K562 (cell line): ENCODE measurements around the gene BMP6.

ENCODE experiments used
- ELF1 ChIP-seq: fragments of 200-800 bp; sonication (Bioruptor generic); IDR thresholded peaks from 2 replicates; pipeline ENCODE4 v1.6.1; 2016; ENCODE audit warnings: missing genetic modification characterization, missing compliant biosample characterization
- FOSL1 ChIP-seq: fragments of 200-800 bp; sonication (Bioruptor generic); conservative IDR thresholded peaks from 2 replicates; pipeline ENCODE4 v1.6.1; 2016; ENCODE audit warnings: missing genetic modification characterization, missing compliant biosample characterization
- GABPB1 ChIP-seq: sonication (generic); formaldehyde crosslinking; IDR thresholded peaks from 2 replicates; pipeline ENCODE4 v1.8.0; 2022; ENCODE audit warnings: mild to moderate bottlenecking, missing genetic modification reagents
- IRF2 ChIP-seq: sonication (generic); formaldehyde crosslinking; IDR thresholded peaks from 2 replicates; pipeline ENCODE4 v1.8.1; 2022; ENCODE audit warnings: mild to moderate bottlenecking, missing genetic modification reagents
- MAX ChIP-seq: sonication (generic); formaldehyde crosslinking; IDR thresholded peaks from 2 replicates; pipeline ENCODE4 v1.9.0; 2022; ENCODE audit warnings: mild to moderate bottlenecking, missing genetic modification reagents
- MAZ ChIP-seq, 2 experiments: fragments of 450-650 bp in 1 of 2; sonication (generic) in 1 of 2; formaldehyde crosslinking; IDR thresholded peaks in 1 of 2; conservative IDR thresholded peaks in 1 of 2; 2 replicates each; pipeline versions ENCODE4 v1.4.0 to v1.5.0; 2020; ENCODE audit warnings: mild to moderate bottlenecking in 1 of 2, missing genetic modification reagents in 1 of 2
- MGA ChIP-seq: fragments of 450-650 bp; IDR thresholded peaks from 2 replicates; pipeline ENCODE4 v1.6.1; 2016; ENCODE audit warnings: mild to moderate bottlenecking, moderate library complexity
- POLR2A ChIP-seq: fragments of 450-650 bp; conservative IDR thresholded peaks from 2 replicates; pipeline ENCODE4 v1.6.1; 2016
- SMC3 ChIP-seq: conservative IDR thresholded peaks from 2 replicates; pipeline ENCODE4 v1.6.1; 2011; ENCODE audit warnings: low read depth, low read length, improper control_type of control experiment; ENCODE audit not compliant: insufficient read depth
- TAF1 ChIP-seq: IDR thresholded peaks from 2 replicates; pipeline ENCODE4 v1.6.1; 2011; ENCODE audit warnings: mild to moderate bottlenecking, low read length, moderate library complexity; ENCODE audit not compliant: insufficient read depth, control insufficient read depth, severe bottlenecking; ENCODE audit errors: extremely low read depth
- ZBTB8A ChIP-seq: fragments of 450-650 bp; IDR thresholded peaks from 2 replicates; pipeline ENCODE4 v1.6.1; 2018; ENCODE audit warnings: mild to moderate bottlenecking, moderate library complexity; ENCODE audit not compliant: partially characterized antibody

GRCh38 chr6:7797386-7797785 lies 71.5 kb downstream of the BMP6 start:
- TF ChIP-seq POLR2A = no peak
- no peak for TF ChIP-seq MGA
- TF ChIP-seq SMC3 = no peak
- TF ChIP-seq GABPB1 = no peak
- no peak for TF ChIP-seq MAZ (CRISPR knock-in tag; conservative IDR thresholded peaks at IDR 0.05 in 1 of 2, IDR thresholded peaks at IDR 0.05 in 1 of 2)
- TF ChIP-seq ELF1 = no peak
- no peak for TF ChIP-seq FOSL1 (tag)
- TF ChIP-seq ZBTB8A = no peak
- TF ChIP-seq TAF1 = no peak
- no peak for TF ChIP-seq IRF2 (CRISPR knock-in tag)
- no peak for TF ChIP-seq MAX (CRISPR knock-in tag)
